Endothelial cell of umbilical vein (primary cell): ENCODE data around the gene LXN. TPM values are rescaled to one million over a fixed set of nuclear protein-coding genes. Genes with fewer than 3 reads are reported as not detected.

ENCODE experiments used
- BruUV-seq: library from RNA; stranded (reverse); fragments of 400-500 nt; replicated peaks from 2 replicates; lab custom pipeline; 2021; lab: Mats Ljungman, UMichigan
- CTCF ChIA-PET: fragments of 300-600, 350-600 bp; sonication (Branson Sonifier 250); formaldehyde crosslinking; loops from one replicate; lab custom pipeline; 2021; ENCODE audit warnings: antibody characterized with exemption, inconsistent platforms; lab: Charles Lee
- POLR2A ChIA-PET: fragments of 300-600, 350-600 bp; sonication (Branson Sonifier 250); formaldehyde crosslinking; loops from one replicate; lab custom pipeline; 2021; ENCODE audit warnings: antibody characterized with exemption, inconsistent platforms; lab: Charles Lee
- DNase-seq: peaks from one replicate; pipeline ENCODE4 v3.0.0-alpha.2; 2011; ENCODE audit warnings: low read depth, low spot score
- FAIRE-seq: peaks from 2 replicates; lab custom pipeline; 2011; peaks lifted over from hg19 to GRCh38; lab: Jason Lieb, UNC
- H2AFZ ChIP-seq: 2 replicates; pipeline ENCODE4 v1.6.0; 2012; ENCODE audit warnings: low read depth, low read length, control low read depth, inconsistent platforms
- H3K27ac ChIP-seq: 2 replicates; pipeline ENCODE4 v1.5.1; 2011; ENCODE audit warnings: low read depth, mild to moderate bottlenecking, control low read depth, low read length, moderate library complexity; ENCODE audit not compliant: insufficient read depth
- H3K27me3 ChIP-seq, 2 experiments: 2 replicates each; pipeline versions ENCODE4 v1.6.0 to v1.6.1; 2011; ENCODE audit warnings: low read length in 2 of 2, mixed read lengths in 1 of 2; ENCODE audit not compliant: control insufficient read depth in 2 of 2, insufficient read depth in 2 of 2
- H3K36me3 ChIP-seq, 2 experiments: 2 replicates in 1 of 2; 3 replicates in 1 of 2; pipeline ENCODE4 v1.5.1; 2011; ENCODE audit warnings: low read length in 2 of 2, mild to moderate bottlenecking in 1 of 2, moderate library complexity in 1 of 2; ENCODE audit not compliant: control insufficient read depth in 2 of 2, insufficient read depth in 2 of 2; ENCODE audit errors: extremely low read depth in 1 of 2
- H3K4me1 ChIP-seq: 3 replicates; pipeline ENCODE4 v1.5.1; 2011; ENCODE audit warnings: mild to moderate bottlenecking, low read length; ENCODE audit not compliant: control insufficient read depth, insufficient read depth; ENCODE audit errors: extremely low read depth
- H3K4me2 ChIP-seq: 2 replicates; pipeline ENCODE4 v1.6.1; 2011; ENCODE audit warnings: low read length, control low read depth, mixed read lengths; ENCODE audit not compliant: insufficient read depth
- H3K4me3 ChIP-seq, 3 experiments: fragments of 200-600 bp in 1 of 3; sonication (generic), shearing (Covaris generic) in 1 of 3; replicated peaks in 1 of 3; 2 replicates each; pipeline ENCODE4 v1.5.1; 2011 to 2016; ENCODE audit warnings: control low read depth in 3 of 3, low read length in 3 of 3, mild to moderate bottlenecking in 2 of 3, inconsistent platforms in 1 of 3, low read depth in 1 of 3, moderate library complexity in 1 of 3; ENCODE audit not compliant: insufficient read depth in 1 of 3
- H3K79me2 ChIP-seq: 2 replicates; pipeline ENCODE4 v1.6.0; 2012; ENCODE audit warnings: low read length, inconsistent platforms; ENCODE audit not compliant: control insufficient read depth, insufficient read depth
- H3K9ac ChIP-seq: replicated peaks from 2 replicates; pipeline ENCODE3; 2011; ENCODE audit warnings: low read length, control low read depth; ENCODE audit not compliant: insufficient read depth; ENCODE audit errors: extremely low read depth
- H3K9me1 ChIP-seq: replicated peaks from 3 replicates; pipeline ENCODE4 v1.6.0; 2011; ENCODE audit warnings: mild to moderate bottlenecking, low read length; ENCODE audit not compliant: control insufficient read depth, insufficient read depth; ENCODE audit errors: extremely low read depth
- H3K9me3 ChIP-seq: replicated peaks from 2 replicates; pipeline ENCODE4 v1.5.1; 2012; ENCODE audit warnings: low read length, inconsistent platforms; ENCODE audit not compliant: control insufficient read depth, insufficient read depth
- H4K20me1 ChIP-seq: replicated peaks from 2 replicates; pipeline ENCODE3; 2011; ENCODE audit warnings: mild to moderate bottlenecking, low read length; ENCODE audit not compliant: control insufficient read depth, insufficient read depth; ENCODE audit errors: extremely low read depth
- EZH2 ChIP-seq: IDR thresholded peaks from 2 replicates; pipeline ENCODE4 v1.6.1; 2012; ENCODE audit warnings: borderline replicate concordance, low read depth, mild to moderate bottlenecking, moderate library complexity, low read length, inconsistent platforms; ENCODE audit not compliant: severe bottlenecking
- GATA2 ChIP-seq: IDR thresholded peaks from 2 replicates; pipeline ENCODE4 v1.7.0; 2011; ENCODE audit warnings: low read depth, mild to moderate bottlenecking, moderate library complexity, mixed read lengths, low read length; ENCODE audit not compliant: insufficient read length, insufficient read depth
- JUN ChIP-seq: IDR thresholded peaks from 2 replicates; pipeline ENCODE4 v1.6.1; 2011; ENCODE audit warnings: borderline replicate concordance, low read depth; ENCODE audit not compliant: insufficient read length, insufficient read depth
- MAX ChIP-seq: IDR thresholded peaks from 2 replicates; pipeline ENCODE4 v1.6.1; 2011; ENCODE audit not compliant: insufficient read depth, insufficient read length
- MYC ChIP-seq: IDR thresholded peaks from one replicate; pipeline ENCODE4 v1.6.1; 2011; ENCODE audit warnings: mild to moderate bottlenecking, low read depth, low read length
- dilution Hi-C: fragments of 300-500 bp; cut with MboI; formaldehyde crosslinking; loops from one replicate; pipeline ENCODE4 v1.15.0; 2019; ENCODE audit warnings: low sequenced_read_pairs; ENCODE audit not compliant: extremely low pct_ligation_motif_present
- intact Hi-C: fragments of 100-400 bp; cut with micrococcal nuclease; formaldehyde crosslinking; loops from one replicate; pipeline ENCODE4 v1.10.0; 2022
- polyA plus RNA-seq, 4 experiments: library from polyadenylated mRNA; depleted of rRNA in 3 of 4; stranded (reverse) in 3 of 4; unstranded in 1 of 4; fragments of >200 nt; gene quantifications; 2 replicates each; pipeline versions ENCODE4 v1.2.1 to v1.2.3, GENCODE V29; 2011 to 2012; ENCODE audit warnings: missing spikeins in 1 of 4
- total RNA-seq: library from RNA; stranded (reverse); gene quantifications from 2 replicates; pipeline ENCODE4 v1.2.3, GENCODE V29; 2021
- TF ChIP-seq, protein P1 (sequence below), 2 donors: IDR thresholded peaks; 1 replicate in 1 of 2; 2 replicates in 1 of 2; pipeline ENCODE4 v1.5.1; 2011; ENCODE audit warnings: low read length in 2 of 2, mild to moderate bottlenecking in 2 of 2, moderate library complexity in 2 of 2, control low read depth in 1 of 2, inconsistent platforms in 1 of 2, low read depth in 1 of 2; ENCODE audit not compliant: insufficient read depth in 1 of 2; ENCODE audit errors: extremely low read depth in 1 of 2

The LXN gene
- total and polyA plus RNA-seq, 2 donors (not counting 3 experiments of a cell fraction or from before 2014, with no cell fraction given), result 56.9 to 118 TPM

DNA sequence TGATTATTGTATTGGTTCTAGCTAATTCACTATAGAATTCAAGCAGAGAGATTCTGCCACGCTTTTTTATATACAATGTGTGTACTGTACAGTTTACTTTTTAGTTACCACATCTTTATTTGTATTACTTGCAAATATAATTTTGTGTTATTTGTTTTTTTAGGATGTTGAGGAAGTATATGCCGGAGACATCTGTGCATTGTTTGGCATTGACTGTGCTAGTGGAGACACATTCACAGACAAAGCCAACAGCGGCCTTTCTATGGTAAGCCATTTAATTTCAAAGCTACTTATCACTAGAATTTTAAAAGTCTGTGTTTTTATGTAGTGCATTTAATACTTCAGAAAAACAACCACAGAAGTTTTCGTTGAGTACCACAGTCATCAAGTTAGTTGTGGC lies 11.7 kb downstream of the LXN start:
- Histone ChIP-seq H3K36me3 (peaks cover 16 to 38% of the 10 kb centered on the region in 2 experiments), H3K27me3 (no peaks in the 10 kb centered on the region), H2AFZ (no peak overlapping the region), H3K4me2 (no peak overlapping the region), H3K79me2 (peaks cover 12% of the 10 kb centered on the region), H3K9ac (peak overlapping the region; percentile 51), H3K4me1 (peaks cover 28% of the 10 kb centered on the region), H3K27ac (peak overlapping the region; percentile 95), H3K4me3 (no peak overlapping the region), H4K20me1 (no peaks in the 10 kb centered on the region), H3K9me1 (no peaks in the 10 kb centered on the region), H3K9me3 (no peaks in the 10 kb centered on the region)
- DNase-seq, result peak; percentile 84
- BruUV-seq, result no TSS peak
- ChIA-PET POLR2A (no interaction called here), CTCF (interaction anchor here (0.8 to 5.6 kb wide), 11 partner anchors 8 to 135 kb away, joined by 3 to 247 read pairs (median 16); partner anchors contain the start of genes GFM1 and LXN)
- no peak for FAIRE-seq
- dilution Hi-C loops (no loop called here), intact Hi-C loops (loop anchor here (1.0 to 5.0 kb wide), 4 partner anchors 10 to 88 kb away; partner anchors contain the start of gene MLF1)
- TF ChIP-seq MYC (no peak), GATA2 (no peak), EZH2 (no peak), JUN (no peak), MAX (no peak)
- TF ChIP-seq, protein P1, sequence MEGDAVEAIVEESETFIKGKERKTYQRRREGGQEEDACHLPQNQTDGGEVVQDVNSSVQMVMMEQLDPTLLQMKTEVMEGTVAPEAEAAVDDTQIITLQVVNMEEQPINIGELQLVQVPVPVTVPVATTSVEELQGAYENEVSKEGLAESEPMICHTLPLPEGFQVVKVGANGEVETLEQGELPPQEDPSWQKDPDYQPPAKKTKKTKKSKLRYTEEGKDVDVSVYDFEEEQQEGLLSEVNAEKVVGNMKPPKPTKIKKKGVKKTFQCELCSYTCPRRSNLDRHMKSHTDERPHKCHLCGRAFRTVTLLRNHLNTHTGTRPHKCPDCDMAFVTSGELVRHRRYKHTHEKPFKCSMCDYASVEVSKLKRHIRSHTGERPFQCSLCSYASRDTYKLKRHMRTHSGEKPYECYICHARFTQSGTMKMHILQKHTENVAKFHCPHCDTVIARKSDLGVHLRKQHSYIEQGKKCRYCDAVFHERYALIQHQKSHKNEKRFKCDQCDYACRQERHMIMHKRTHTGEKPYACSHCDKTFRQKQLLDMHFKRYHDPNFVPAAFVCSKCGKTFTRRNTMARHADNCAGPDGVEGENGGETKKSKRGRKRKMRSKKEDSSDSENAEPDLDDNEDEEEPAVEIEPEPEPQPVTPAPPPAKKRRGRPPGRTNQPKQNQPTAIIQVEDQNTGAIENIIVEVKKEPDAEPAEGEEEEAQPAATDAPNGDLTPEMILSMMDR (IDR thresholded peaks at IDR 0.05; ENCODE audit: extremely low read depth in 1 of 2, insufficient read depth in 1 of 2, low read depth in 1 of 2, low read length in 2 of 2), result no peak
